Mammary epithelial cell (primary cell): Measurements from ENCODE around the gene ANKRD13D.

Experiments
- CTCF ChIP-seq, 2 donors: IDR thresholded peaks in 1 of 2; conservative IDR thresholded peaks in 1 of 2; 2 replicates each; pipeline ENCODE4 v1.5.1; 2011 to 2012; ENCODE audit warnings: inconsistent platforms in 2 of 2, low read length in 2 of 2, mild to moderate bottlenecking in 2 of 2, control low read depth in 1 of 2, low read depth in 1 of 2; ENCODE audit not compliant: insufficient read depth in 1 of 2; ENCODE audit errors: extremely low read depth in 1 of 2
- EZH2 ChIP-seq: IDR thresholded peaks from 2 replicates; pipeline ENCODE4 v1.6.1; 2012; ENCODE audit warnings: low read length, inconsistent platforms, borderline replicate concordance

GRCh38 chr11:67344264-67344663, 55.2 kb downstream of the ANKRD13D start:
- TF ChIP-seq CTCF (conservative IDR thresholded peaks at IDR 0.05 in 1 of 2, IDR thresholded peaks at IDR 0.05 in 1 of 2; ENCODE audit: extremely low read depth in 1 of 2, insufficient read depth in 1 of 2, low read depth in 1 of 2, low read length in 2 of 2) = no peak
- TF ChIP-seq EZH2 = no peak
